ENCODE data around the gene CIROP.

DNA sequence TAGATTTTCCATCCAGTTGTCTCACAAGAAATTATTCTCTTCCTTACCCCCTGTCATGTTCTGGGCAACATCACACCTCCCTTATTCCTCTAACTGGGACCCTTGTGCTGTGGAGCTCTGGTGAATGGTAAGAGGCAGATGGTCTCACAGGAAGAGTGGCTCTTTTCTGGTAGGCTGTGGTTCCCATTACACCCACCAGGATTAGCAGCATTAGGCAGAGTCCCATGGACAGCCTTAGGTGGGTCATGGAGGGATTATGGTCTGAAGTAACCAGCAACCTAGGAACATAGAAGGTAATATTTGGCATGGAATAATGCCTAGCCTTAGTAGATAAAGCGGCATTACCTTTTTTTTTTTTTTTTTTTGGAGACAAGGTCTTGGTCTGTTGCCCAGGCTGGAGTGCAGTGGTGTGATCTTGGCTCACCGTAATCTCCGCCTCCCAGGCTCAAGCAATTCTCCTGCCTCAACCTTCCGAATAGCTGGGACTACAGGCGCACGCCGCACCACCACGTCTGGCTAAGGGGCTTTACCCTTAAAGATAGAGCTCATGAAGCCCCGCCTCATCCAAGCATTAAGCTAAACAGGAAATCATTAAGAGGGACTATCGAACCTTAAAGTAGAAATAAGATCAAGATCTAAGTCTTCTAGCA lies 5.5 kb downstream of the CIROP start:
- TF ChIP-seq, protein P1, sequence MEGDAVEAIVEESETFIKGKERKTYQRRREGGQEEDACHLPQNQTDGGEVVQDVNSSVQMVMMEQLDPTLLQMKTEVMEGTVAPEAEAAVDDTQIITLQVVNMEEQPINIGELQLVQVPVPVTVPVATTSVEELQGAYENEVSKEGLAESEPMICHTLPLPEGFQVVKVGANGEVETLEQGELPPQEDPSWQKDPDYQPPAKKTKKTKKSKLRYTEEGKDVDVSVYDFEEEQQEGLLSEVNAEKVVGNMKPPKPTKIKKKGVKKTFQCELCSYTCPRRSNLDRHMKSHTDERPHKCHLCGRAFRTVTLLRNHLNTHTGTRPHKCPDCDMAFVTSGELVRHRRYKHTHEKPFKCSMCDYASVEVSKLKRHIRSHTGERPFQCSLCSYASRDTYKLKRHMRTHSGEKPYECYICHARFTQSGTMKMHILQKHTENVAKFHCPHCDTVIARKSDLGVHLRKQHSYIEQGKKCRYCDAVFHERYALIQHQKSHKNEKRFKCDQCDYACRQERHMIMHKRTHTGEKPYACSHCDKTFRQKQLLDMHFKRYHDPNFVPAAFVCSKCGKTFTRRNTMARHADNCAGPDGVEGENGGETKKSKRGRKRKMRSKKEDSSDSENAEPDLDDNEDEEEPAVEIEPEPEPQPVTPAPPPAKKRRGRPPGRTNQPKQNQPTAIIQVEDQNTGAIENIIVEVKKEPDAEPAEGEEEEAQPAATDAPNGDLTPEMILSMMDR (IDR thresholded peaks at IDR 0.05) = no peak
- TF ChIP-seq POLR2A (IDR thresholded peaks at IDR 0.05) = no peak

All from lower leg skin (tissue), 3 donors.